Left ventricle myocardium inferior (tissue), 1 donor: ENCODE results near the gene GRHL1. TPM values are rescaled to one million over a fixed set of nuclear protein-coding genes. Genes with fewer than 3 reads are reported as not detected.

Experiments
- DNase-seq: peaks from one replicate; pipeline ENCODE4 v3.0.0-alpha.2; 2020
- H3K27ac ChIP-seq: fragments of 200-600 bp; replicated peaks from 2 replicates; pipeline ENCODE4 v1.8.0; 2021
- H3K27me3 ChIP-seq: fragments of 200-600 bp; 2 replicates; pipeline ENCODE4 v1.8.0; 2021; ENCODE audit warnings: low read depth
- H3K36me3 ChIP-seq: fragments of 200-600 bp; 2 replicates; pipeline ENCODE4 v1.8.0; 2021
- H3K4me1 ChIP-seq: fragments of 200-600 bp; 2 replicates; pipeline ENCODE4 v1.8.0; 2021
- H3K4me3 ChIP-seq: fragments of 200-600 bp; 2 replicates; pipeline ENCODE4 v1.8.0; 2021; ENCODE audit warnings: mild to moderate bottlenecking, moderate library complexity
- H3K9me3 ChIP-seq: fragments of 200-600 bp; replicated peaks from 2 replicates; pipeline ENCODE4 v1.8.0; 2021
- CTCF ChIP-seq: fragments of 200-600 bp; IDR thresholded peaks from 2 replicates; pipeline ENCODE4 v1.8.0; 2021; ENCODE audit warnings: antibody characterized with exemption, mild to moderate bottlenecking, borderline replicate concordance
- intact Hi-C: fragments of 100-400 bp; cut with micrococcal nuclease; formaldehyde crosslinking; loops from one replicate; pipeline ENCODE4 v1.11.0; 2022
- total RNA-seq: library from RNA; stranded (reverse); fragmentation: NEBNext Ultra II Directional; extraction: Animal tissue kit (Norgen Biotek cat#: 25700); gene quantifications from one replicate; pipeline ENCODE4 v1.2.1, GENCODE V29; 2021
- donor health status: DM: no; HTN: yes; CAD: no; lungs with severe emphysema.

The GRHL1 gene
- total RNA-seq, 1 donor from 2014 or later: 0.69 TPM

DNA sequence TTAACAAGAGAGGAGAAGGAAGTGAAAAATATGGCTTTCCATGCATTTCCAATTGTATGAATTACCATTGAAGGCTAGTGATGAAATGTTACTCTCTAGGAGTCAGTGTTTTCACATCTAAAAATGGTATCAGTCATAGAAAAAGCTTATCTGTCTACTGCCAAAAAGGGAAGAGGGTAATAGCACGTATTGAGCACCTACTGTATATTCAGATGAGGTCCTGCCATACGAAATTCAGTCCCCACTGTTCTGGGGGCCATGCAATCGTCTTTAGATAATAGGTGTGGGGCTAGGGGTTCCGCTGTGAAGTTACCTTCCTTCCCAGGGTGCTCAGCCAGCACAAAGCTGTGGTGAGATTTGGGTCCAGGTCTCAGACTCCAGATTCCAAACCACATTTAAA lies 14.2 kb upstream of the GRHL1 start:
- Histone ChIP-seq H3K27me3 (no peaks in the 10 kb centered on the region), H3K36me3 (peaks cover 18% of the 10 kb centered on the region)
- intact Hi-C loops: no loop called here

GRCh38 chr2:9937968-9938367 lies 13.5 kb upstream of the GRHL1 start:
- Histone ChIP-seq H3K36me3 (peaks cover 12% of the 10 kb centered on the region), H3K27me3 (peaks cover 5% of the 10 kb centered on the region), H3K4me3 (no peak overlapping the region), H3K27ac (no peak overlapping the region), H3K9me3 (no peaks in the 10 kb centered on the region), H3K4me1 (no peaks in the 10 kb centered on the region)
- no peak for TF ChIP-seq CTCF
- DNase-seq: no peak
- intact Hi-C loops: no loop called here

More for the DNA sequence above, 14.2 kb upstream of the GRHL1 start:
- no peak for TF ChIP-seq CTCF
- H3K9me3 ChIP-seq: no peaks in the 10 kb centered on the region
- no peak for DNase-seq
- H3K4me3 ChIP-seq: no peak overlapping the region
- H3K4me1 ChIP-seq: no peaks in the 10 kb centered on the region
- H3K27ac ChIP-seq: no peak overlapping the region

- no peak for TF ChIP-seq CTCF
- Histone ChIP-seq H3K27ac (no peak overlapping the region), H3K27me3 (peaks cover 19% of the 10 kb centered on the region), H3K4me3 (no peak overlapping the region), H3K36me3 (no peaks in the 10 kb centered on the region), H3K4me1 (no peaks in the 10 kb centered on the region), H3K9me3 (no peaks in the 10 kb centered on the region)
- intact Hi-C loops: no loop called here
- DNase-seq: no peak
These were observed 11.7 kb upstream of the GRHL1 start for GRCh38 chr2:9939587-9940485.

GRCh38 chr2:9941196-9941995 lies 10.1 kb upstream of the GRHL1 start:
- no peak for TF ChIP-seq CTCF
- Histone ChIP-seq H3K4me1 (no peaks in the 10 kb centered on the region), H3K27me3 (peaks cover 35% of the 10 kb centered on the region), H3K4me3 (no peak overlapping the region), H3K27ac (no peak overlapping the region), H3K36me3 (no peaks in the 10 kb centered on the region), H3K9me3 (no peaks in the 10 kb centered on the region)
- intact Hi-C loops: no loop called here
- no peak for DNase-seq

DNA sequence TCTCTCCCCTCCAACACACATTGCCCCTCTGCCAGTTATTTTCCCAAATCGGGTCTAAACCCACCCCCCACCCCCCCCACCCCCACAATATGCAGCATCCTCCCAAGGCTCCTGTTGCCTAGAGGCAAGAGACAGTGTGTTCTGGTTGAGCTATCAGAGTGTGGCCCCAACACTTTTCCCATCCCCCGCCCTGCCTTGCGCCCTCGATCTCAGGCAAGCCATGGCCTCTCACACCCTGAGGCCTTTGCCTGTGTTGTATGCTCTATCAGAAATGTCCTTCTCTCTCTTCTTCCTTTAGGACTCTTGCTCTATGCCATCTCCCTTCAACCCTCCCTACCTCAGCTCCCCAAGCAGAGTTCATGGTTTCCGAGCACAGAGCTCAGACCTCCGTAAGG lies 9.5 kb upstream of the GRHL1 start:
- intact Hi-C loops: no loop called here
- Histone ChIP-seq H3K27me3 (peaks cover 37% of the 10 kb centered on the region), H3K36me3 (no peaks in the 10 kb centered on the region), H3K9me3 (no peaks in the 10 kb centered on the region), H3K4me3 (no peak overlapping the region), H3K4me1 (no peaks in the 10 kb centered on the region), H3K27ac (no peak overlapping the region)
- no peak for TF ChIP-seq CTCF
- no peak for DNase-seq
